Measurements from ENCODE around the gene LAMA5. TPM values are rescaled to one million over a fixed set of nuclear protein-coding genes. Genes with fewer than 3 reads are reported as not detected.

LAMA5 gene
- 150 TPM for total RNA-seq

GRCh38 chr20:62367136-62367632 lies at the start of gene LAMA5:
LAMA5 (minus strand) TSS chr20:62367312; CDS start chr20:62367245, 67 bp downstream.
- intact Hi-C loops (cut with DNase I): no loop called here
- no peaks in the 10 kb centered on the region for H3K27me3 ChIP-seq
- peak within 1 kb of the TSS; percentile 82 for H3K27ac ChIP-seq
- peak within 1 kb of the TSS; percentile 61 for H3K4me3 ChIP-seq
- H3K9me3 ChIP-seq: no peaks in the 10 kb centered on the region
- no peak for DNase-seq (ENCODE audit: extremely low spot score in 2 of 2)
- peak in 1 of 2 donors; percentile 32 for TF ChIP-seq POLR2A (IDR thresholded peaks at IDR 0.05)
- TF ChIP-seq CTCF (IDR thresholded peaks at IDR 0.05): no peak
- TF ChIP-seq POLR2AphosphoS5 (IDR thresholded peaks at IDR 0.05; ENCODE audit: insufficient read depth in 1 of 2, low read depth in 1 of 2): no peak
- H3K4me1 ChIP-seq: peaks cover 88% of the 10 kb centered on the region
- H3K36me3 ChIP-seq: no peaks in the 10 kb centered on the region

- Histone ChIP-seq H3K36me3 (no peaks in the 10 kb centered on the region), H3K4me3 (no peak overlapping the region), H3K27ac (no peak overlapping the region), H3K27me3 (no peaks in the 10 kb centered on the region), H3K4me1 (peaks cover 2% of the 10 kb centered on the region), H3K9me3 (no peaks in the 10 kb centered on the region)
- intact Hi-C loops (cut with DNase I): loop anchor here (10.0 kb wide), 1 partner anchor 399 kb away; the partner anchor contains the start of gene COL9A3
- DNase-seq (ENCODE audit: extremely low spot score in 2 of 2): no peak
- TF ChIP-seq POLR2AphosphoS5 (IDR thresholded peaks at IDR 0.05; ENCODE audit: insufficient read depth in 1 of 2, low read depth in 1 of 2) (no peak), POLR2A (IDR thresholded peaks at IDR 0.05) (no peak), CTCF (IDR thresholded peaks at IDR 0.05) (no peak)
Observed at GRCh38 chr20:62415354-62416111, 48.4 kb upstream of the LAMA5 start.

GRCh38 chr20:62413896-62414481 lies 46.9 kb upstream of the LAMA5 start:
- DNase-seq (ENCODE audit: extremely low spot score in 2 of 2): no peak
- H3K36me3 ChIP-seq: no peaks in the 10 kb centered on the region
- H3K4me3 ChIP-seq: no peak overlapping the region
- intact Hi-C loops (cut with DNase I): loop anchor here (10.0 kb wide), 1 partner anchor 401 kb away; the partner anchor contains the start of gene COL9A3
- peaks cover 10% of the 10 kb centered on the region for H3K4me1 ChIP-seq
- H3K27me3 ChIP-seq: no peaks in the 10 kb centered on the region
- H3K9me3 ChIP-seq: no peaks in the 10 kb centered on the region
- H3K27ac ChIP-seq: no peak overlapping the region
- TF ChIP-seq POLR2A (IDR thresholded peaks at IDR 0.05) (no peak), CTCF (IDR thresholded peaks at IDR 0.05) (no peak), POLR2AphosphoS5 (IDR thresholded peaks at IDR 0.05; ENCODE audit: insufficient read depth in 1 of 2, low read depth in 1 of 2) (no peak)

- no peak for TF ChIP-seq POLR2AphosphoS5 (IDR thresholded peaks at IDR 0.05; ENCODE audit: insufficient read depth in 1 of 2, low read depth in 1 of 2)
- DNase-seq (ENCODE audit: extremely low spot score in 2 of 2): no peak
- intact Hi-C loops (cut with DNase I): loop anchor here (10.0 kb wide), 1 partner anchor 402 kb away; the partner anchor contains the start of gene COL9A3
- no peaks in the 10 kb centered on the region for H3K36me3 ChIP-seq
- no peak overlapping the region for H3K4me3 ChIP-seq
- H3K27ac ChIP-seq: no peak overlapping the region
- peaks cover 10% of the 10 kb centered on the region for H3K4me1 ChIP-seq
- no peaks in the 10 kb centered on the region for H3K9me3 ChIP-seq
- no peaks in the 10 kb centered on the region for H3K27me3 ChIP-seq
Observed at GRCh38 chr20:62413025-62413570, 46.0 kb upstream of the LAMA5 start.

GRCh38 chr20:62412194-62413024 lies 45.3 kb upstream of the LAMA5 start:
- no peaks in the 10 kb centered on the region for H3K36me3 ChIP-seq
- DNase-seq (ENCODE audit: extremely low spot score in 2 of 2): no peak
- intact Hi-C loops (cut with DNase I): loop anchor here (10.0 kb wide), 1 partner anchor 402 kb away; the partner anchor contains the start of gene COL9A3
- no peak overlapping the region for H3K4me3 ChIP-seq
- TF ChIP-seq CTCF (IDR thresholded peaks at IDR 0.05) (no peak), POLR2A (IDR thresholded peaks at IDR 0.05) (no peak), POLR2AphosphoS5 (IDR thresholded peaks at IDR 0.05; ENCODE audit: insufficient read depth in 1 of 2, low read depth in 1 of 2) (no peak)
- H3K4me1 ChIP-seq: peaks cover 16% of the 10 kb centered on the region
- H3K27me3 ChIP-seq: no peaks in the 10 kb centered on the region
- H3K27ac ChIP-seq: no peak overlapping the region
- H3K9me3 ChIP-seq: no peaks in the 10 kb centered on the region

Measured in vagina (tissue), 2 donors.